RWPE1 (cell line): ENCODE measurements around the gene MAP4K4.

Experiments
- CTCF ChIA-PET: fragments of 350-600 bp; sonication (Branson Sonifier 250); formaldehyde crosslinking; extraction: SDS; loops from one replicate; lab custom pipeline; 2021; lab: Yijun Ruan, JAX
- POLR2A ChIA-PET: fragments of 400-600 bp; formaldehyde crosslinking; extraction: SDS; loops from one replicate; lab custom pipeline; 2020; ENCODE audit warnings: antibody characterized with exemption; ENCODE audit not compliant: low non-redundant PET; lab: Yijun Ruan, JAX
- DNase-seq: peaks from one replicate; pipeline ENCODE4 v3.0.0; 2012; ENCODE audit warnings: low spot score
- H3K27ac ChIP-seq: fragments of 450-650 bp; 2 replicates; pipeline ENCODE4 v1.5.1; 2017
- TF ChIP-seq, protein P1 (sequence below): fragments of 450-650 bp; conservative IDR thresholded peaks from 2 replicates; pipeline ENCODE4 v1.5.1; 2017; ENCODE audit warnings: low read depth, mild to moderate bottlenecking

The MAP4K4 gene

GRCh38 chr2:101854877-101855276 is 157.4 kb downstream of the MAP4K4 start:
- ChIA-PET POLR2A (no interaction called here), CTCF (interaction anchor here (1.0 kb wide), 1 partner anchor 12 kb away, joined by 5 read pairs; no protein-coding TSS in a partner anchor)
- TF ChIP-seq, protein P1, sequence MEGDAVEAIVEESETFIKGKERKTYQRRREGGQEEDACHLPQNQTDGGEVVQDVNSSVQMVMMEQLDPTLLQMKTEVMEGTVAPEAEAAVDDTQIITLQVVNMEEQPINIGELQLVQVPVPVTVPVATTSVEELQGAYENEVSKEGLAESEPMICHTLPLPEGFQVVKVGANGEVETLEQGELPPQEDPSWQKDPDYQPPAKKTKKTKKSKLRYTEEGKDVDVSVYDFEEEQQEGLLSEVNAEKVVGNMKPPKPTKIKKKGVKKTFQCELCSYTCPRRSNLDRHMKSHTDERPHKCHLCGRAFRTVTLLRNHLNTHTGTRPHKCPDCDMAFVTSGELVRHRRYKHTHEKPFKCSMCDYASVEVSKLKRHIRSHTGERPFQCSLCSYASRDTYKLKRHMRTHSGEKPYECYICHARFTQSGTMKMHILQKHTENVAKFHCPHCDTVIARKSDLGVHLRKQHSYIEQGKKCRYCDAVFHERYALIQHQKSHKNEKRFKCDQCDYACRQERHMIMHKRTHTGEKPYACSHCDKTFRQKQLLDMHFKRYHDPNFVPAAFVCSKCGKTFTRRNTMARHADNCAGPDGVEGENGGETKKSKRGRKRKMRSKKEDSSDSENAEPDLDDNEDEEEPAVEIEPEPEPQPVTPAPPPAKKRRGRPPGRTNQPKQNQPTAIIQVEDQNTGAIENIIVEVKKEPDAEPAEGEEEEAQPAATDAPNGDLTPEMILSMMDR = no peak
- DNase-seq = no peak
- H3K27ac ChIP-seq = no peak overlapping the region

GRCh38 chr2:101855776-101856175 is 158.3 kb downstream of the MAP4K4 start:
- H3K27ac ChIP-seq = no peak overlapping the region
- no peak for DNase-seq
- TF ChIP-seq, protein P1 = no peak
- ChIA-PET CTCF (interaction anchor here (1.0 kb wide), 1 partner anchor 11 kb away, joined by 5 read pairs; no protein-coding TSS in a partner anchor), POLR2A (no interaction called here)

GRCh38 chr2:101858246-101858645 is 160.7 kb downstream of the MAP4K4 start:
- TF ChIP-seq, protein P1 = no peak
- ChIA-PET CTCF (interaction anchor here (0.7 kb wide), 1 partner anchor 260 kb away, joined by 5 read pairs; no protein-coding TSS in a partner anchor), POLR2A (no interaction called here)
- H3K27ac ChIP-seq = no peak overlapping the region
- DNase-seq = peak; percentile 60

DNA sequence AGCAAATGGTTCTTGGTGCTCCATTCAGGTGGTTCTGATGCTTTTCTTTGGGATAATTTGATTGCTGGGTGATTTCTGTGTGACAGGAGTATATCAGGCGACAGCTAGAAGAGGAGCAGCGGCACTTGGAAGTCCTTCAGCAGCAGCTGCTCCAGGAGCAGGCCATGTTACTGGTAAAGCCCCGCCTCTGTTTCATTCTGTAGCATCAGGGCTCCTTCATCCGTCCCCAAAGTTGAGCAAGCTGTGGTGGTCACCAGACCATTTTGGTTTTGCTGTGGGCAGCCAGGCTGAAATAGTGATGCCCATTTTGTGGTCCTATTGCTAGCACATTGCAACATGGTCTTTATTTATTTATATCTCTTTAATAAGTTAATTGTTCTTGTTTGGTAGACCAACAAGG is 161.4 kb downstream of the MAP4K4 start:
- POLR2A ChIA-PET = no interaction called here
- no peak for DNase-seq
- no peak overlapping the region for H3K27ac ChIP-seq
- CTCF ChIA-PET = no interaction called here
- TF ChIP-seq, protein P1 = no peak

GRCh38 chr2:101859604-101860003 is 162.1 kb downstream of the MAP4K4 start:
- POLR2A ChIA-PET = no interaction called here
- TF ChIP-seq, protein P1 = no peak
- CTCF ChIA-PET = no interaction called here
- DNase-seq = no peak
- H3K27ac ChIP-seq = no peak overlapping the region

- TF ChIP-seq, protein P1 = no peak
- no peak for DNase-seq
- CTCF ChIA-PET = no interaction called here
- no peak overlapping the region for H3K27ac ChIP-seq
- POLR2A ChIA-PET = no interaction called here
Observed at GRCh38 chr2:101860157-101860556, 162.7 kb downstream of the MAP4K4 start.
